HepG2 (cell line): ENCODE data around the gene MYADML2. TPM values are rescaled to one million over a fixed set of nuclear protein-coding genes. Genes with fewer than 3 reads are reported as not detected.

Source experiments
- BRD4 ChIP-seq: sonication (generic); formaldehyde crosslinking; IDR thresholded peaks from 2 replicates; pipeline ENCODE4 v1.4.0; 2020; ENCODE audit warnings: missing genetic modification reagents
- DR1 ChIP-seq: sonication (generic); formaldehyde crosslinking; IDR thresholded peaks from 2 replicates; pipeline ENCODE4 v1.8.0; 2021; ENCODE audit warnings: mild to moderate bottlenecking, missing genetic modification reagents, inconsistent platforms
- GZF1 ChIP-seq: sonication (generic); formaldehyde crosslinking; IDR thresholded peaks from 2 replicates; pipeline ENCODE4 v1.5.1; 2020; ENCODE audit warnings: mild to moderate bottlenecking, missing genetic modification reagents
- KLF15 ChIP-seq: sonication (generic); formaldehyde crosslinking; IDR thresholded peaks from 2 replicates; pipeline ENCODE4 v1.8.1; 2023; ENCODE audit warnings: borderline replicate concordance, mild to moderate bottlenecking, inconsistent platforms, missing genetic modification reagents, mixed read lengths
- MLLT10 ChIP-seq: sonication (generic); formaldehyde crosslinking; IDR thresholded peaks from 2 replicates; pipeline ENCODE4 v1.4.0; 2020; ENCODE audit warnings: missing genetic modification reagents
- NFE2L2 ChIP-seq: fragments of 150-350 bp; IDR thresholded peaks from 2 replicates; pipeline ENCODE4 v1.6.1; 2014; ENCODE audit warnings: low read length
- NFIC ChIP-seq: IDR thresholded peaks from 2 replicates; pipeline ENCODE4 v1.6.1; 2012; ENCODE audit warnings: mild to moderate bottlenecking, low read length, inconsistent platforms
- NFKB2 ChIP-seq: sonication (generic); formaldehyde crosslinking; IDR thresholded peaks from 2 replicates; pipeline ENCODE4 v1.4.0; 2020; ENCODE audit warnings: missing genetic modification reagents, borderline replicate concordance
- TBX2 ChIP-seq: sonication (generic); formaldehyde crosslinking; IDR thresholded peaks from 2 replicates; pipeline ENCODE4 v1.5.0; 2020; ENCODE audit warnings: missing genetic modification reagents, mild to moderate bottlenecking, borderline replicate concordance
- ZBTB7A ChIP-seq: sonication (generic); formaldehyde crosslinking; IDR thresholded peaks from 2 replicates; pipeline ENCODE4 v1.8.0; 2022; ENCODE audit warnings: mild to moderate bottlenecking, missing genetic modification reagents
- ZNF224 ChIP-seq: sonication (generic); formaldehyde crosslinking; IDR thresholded peaks from 2 replicates; pipeline ENCODE4 v1.5.0; 2020; ENCODE audit warnings: mild to moderate bottlenecking, missing genetic modification reagents
- ZNF547 ChIP-seq: sonication (generic); formaldehyde crosslinking; IDR thresholded peaks from 2 replicates; pipeline ENCODE4 v1.5.1; 2020; ENCODE audit warnings: mild to moderate bottlenecking, missing genetic modification reagents
- polyA plus RNA-seq, 8 experiments: library from polyadenylated mRNA; depleted of rRNA in 3 of 8; stranded (reverse) in 7 of 8; unstranded in 1 of 8; fragments of >200 nt; fragmentation: Illumina TruSeq in 4 of 8; extraction: Trizol in 4 of 8; gene quantifications; 2 replicates each; pipeline versions ENCODE4 v1.2.1 to v1.2.3, GENCODE V29; 2011 to 2016; ENCODE audit warnings: low read depth in 4 of 8, missing spikeins in 1 of 8, mixed read lengths in 1 of 8; ENCODE audit not compliant: insufficient read depth in 1 of 8
- total RNA-seq, 5 experiments: library from RNA; depleted of rRNA; stranded (reverse); fragments of >200 nt; fragmentation: Illumina TruSeq; extraction: Trizol; gene quantifications; 2 replicates each; pipeline ENCODE4 v1.2.3, GENCODE V29; 2016; ENCODE audit warnings: low read depth in 1 of 5
- TF ChIP-seq, protein P1 (sequence below): sonication (generic); formaldehyde crosslinking; IDR thresholded peaks from 2 replicates; pipeline ENCODE4 v1.4.0; 2020; ENCODE audit warnings: mild to moderate bottlenecking, missing genetic modification reagents
- TF ChIP-seq, protein P2 (sequence below): sonication (generic); formaldehyde crosslinking; IDR thresholded peaks from 2 replicates; pipeline ENCODE4 v1.4.0; 2020; ENCODE audit warnings: missing genetic modification reagents
- TF ChIP-seq, protein P3 (sequence below): sonication (generic); formaldehyde crosslinking; IDR thresholded peaks from 2 replicates; pipeline ENCODE4 v1.4.0; 2020; ENCODE audit warnings: low read depth, missing genetic modification reagents
- TF ChIP-seq, protein P4 (sequence below): sonication (generic); formaldehyde crosslinking; IDR thresholded peaks from 2 replicates; pipeline ENCODE4 v1.5.0; 2020; ENCODE audit warnings: missing genetic modification reagents

The MYADML2 gene
- total and polyA plus RNA-seq, 2 of the 13 experiments (the other 11 are each of a cell fraction or from before 2014, with no cell fraction given): not detected

DNA sequence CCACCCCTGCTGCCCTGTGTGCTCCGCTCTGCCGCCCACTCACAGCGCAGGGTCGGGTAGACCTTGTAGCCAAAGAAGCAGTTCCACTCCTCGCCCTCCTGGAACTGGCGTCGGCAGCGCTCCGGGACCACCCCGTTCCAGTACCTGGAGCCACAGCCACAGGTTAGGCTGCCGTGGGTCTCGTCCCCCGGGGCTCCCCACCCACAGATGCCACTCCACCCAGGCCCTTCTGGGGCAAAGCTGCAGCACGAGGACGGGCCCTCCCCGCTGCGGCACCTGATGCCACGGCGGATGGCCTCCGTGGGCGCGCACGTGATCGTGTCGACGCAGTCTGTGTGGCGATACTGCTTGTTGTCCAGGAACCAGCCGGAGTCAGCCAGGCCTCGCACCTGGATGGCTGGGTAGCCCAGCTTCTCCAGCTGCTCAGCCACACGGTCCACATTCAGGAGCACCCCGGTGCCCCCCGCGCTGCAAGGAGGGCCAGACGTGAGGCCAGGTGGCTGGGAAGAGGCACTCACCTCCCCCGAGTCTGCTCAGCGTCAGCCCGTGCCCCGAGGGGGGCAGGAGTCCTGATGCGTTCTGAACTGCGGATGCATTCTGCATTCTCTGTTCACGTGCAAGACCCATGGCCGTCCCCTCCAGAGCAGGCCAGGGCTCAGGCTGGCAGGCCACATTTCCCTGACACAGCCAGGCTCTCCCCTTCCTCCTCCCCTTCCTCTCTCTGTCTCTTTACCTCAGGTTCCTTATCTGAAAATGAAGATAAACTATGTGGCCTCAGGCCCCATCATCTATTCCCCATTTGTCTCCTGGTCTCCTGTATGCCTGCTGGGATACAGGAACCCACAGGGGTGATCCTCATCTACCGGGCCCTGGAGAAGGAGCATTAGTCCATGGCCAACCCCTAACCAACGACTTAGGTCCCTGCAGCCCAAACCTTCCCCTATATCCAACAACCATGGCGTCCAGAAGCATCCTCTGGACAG lies 9.9 kb upstream of the MYADML2 start (continued):
- TF ChIP-seq BRD4: no peak
- no peak for TF ChIP-seq ZBTB7A (CRISPR knock-in tag)
- TF ChIP-seq, protein P1, sequence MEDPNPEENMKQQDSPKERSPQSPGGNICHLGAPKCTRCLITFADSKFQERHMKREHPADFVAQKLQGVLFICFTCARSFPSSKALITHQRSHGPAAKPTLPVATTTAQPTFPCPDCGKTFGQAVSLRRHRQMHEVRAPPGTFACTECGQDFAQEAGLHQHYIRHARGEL: no peak
- no peak for TF ChIP-seq ZNF224 (CRISPR knock-in tag)
- no peak for TF ChIP-seq DR1 (CRISPR knock-in tag)
- TF ChIP-seq, protein P2, sequence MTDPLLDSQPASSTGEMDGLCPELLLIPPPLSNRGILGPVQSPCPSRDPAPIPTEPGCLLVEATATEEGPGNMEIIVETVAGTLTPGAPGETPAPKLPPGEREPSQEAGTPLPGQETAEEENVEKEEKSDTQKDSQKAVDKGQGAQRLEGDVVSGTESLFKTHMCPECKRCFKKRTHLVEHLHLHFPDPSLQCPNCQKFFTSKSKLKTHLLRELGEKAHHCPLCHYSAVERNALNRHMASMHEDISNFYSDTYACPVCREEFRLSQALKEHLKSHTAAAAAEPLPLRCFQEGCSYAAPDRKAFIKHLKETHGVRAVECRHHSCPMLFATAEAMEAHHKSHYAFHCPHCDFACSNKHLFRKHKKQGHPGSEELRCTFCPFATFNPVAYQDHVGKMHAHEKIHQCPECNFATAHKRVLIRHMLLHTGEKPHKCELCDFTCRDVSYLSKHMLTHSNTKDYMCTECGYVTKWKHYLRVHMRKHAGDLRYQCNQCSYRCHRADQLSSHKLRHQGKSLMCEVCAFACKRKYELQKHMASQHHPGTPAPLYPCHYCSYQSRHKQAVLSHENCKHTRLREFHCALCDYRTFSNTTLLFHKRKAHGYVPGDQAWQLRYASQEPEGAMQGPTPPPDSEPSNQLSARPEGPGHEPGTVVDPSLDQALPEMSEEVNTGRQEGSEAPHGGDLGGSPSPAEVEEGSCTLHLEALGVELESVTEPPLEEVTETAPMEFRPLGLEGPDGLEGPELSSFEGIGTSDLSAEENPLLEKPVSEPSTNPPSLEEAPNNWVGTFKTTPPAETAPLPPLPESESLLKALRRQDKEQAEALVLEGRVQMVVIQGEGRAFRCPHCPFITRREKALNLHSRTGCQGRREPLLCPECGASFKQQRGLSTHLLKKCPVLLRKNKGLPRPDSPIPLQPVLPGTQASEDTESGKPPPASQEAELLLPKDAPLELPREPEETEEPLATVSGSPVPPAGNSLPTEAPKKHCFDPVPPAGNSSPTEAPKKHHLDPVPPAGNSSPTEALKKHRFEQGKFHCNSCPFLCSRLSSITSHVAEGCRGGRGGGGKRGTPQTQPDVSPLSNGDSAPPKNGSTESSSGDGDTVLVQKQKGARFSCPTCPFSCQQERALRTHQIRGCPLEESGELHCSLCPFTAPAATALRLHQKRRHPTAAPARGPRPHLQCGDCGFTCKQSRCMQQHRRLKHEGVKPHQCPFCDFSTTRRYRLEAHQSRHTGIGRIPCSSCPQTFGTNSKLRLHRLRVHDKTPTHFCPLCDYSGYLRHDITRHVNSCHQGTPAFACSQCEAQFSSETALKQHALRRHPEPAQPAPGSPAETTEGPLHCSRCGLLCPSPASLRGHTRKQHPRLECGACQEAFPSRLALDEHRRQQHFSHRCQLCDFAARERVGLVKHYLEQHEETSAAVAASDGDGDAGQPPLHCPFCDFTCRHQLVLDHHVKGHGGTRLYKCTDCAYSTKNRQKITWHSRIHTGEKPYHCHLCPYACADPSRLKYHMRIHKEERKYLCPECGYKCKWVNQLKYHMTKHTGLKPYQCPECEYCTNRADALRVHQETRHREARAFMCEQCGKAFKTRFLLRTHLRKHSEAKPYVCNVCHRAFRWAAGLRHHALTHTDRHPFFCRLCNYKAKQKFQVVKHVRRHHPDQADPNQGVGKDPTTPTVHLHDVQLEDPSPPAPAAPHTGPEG: no peak
- no peak for TF ChIP-seq NFE2L2
- no peak for TF ChIP-seq KLF15 (CRISPR knock-in tag)
- 0 out of 2 replicates have a peak, but pooled peaks have one; percentile 39 for TF ChIP-seq ZNF547 (CRISPR knock-in tag)
- TF ChIP-seq NFKB2 (CRISPR knock-in tag): no peak
- TF ChIP-seq, protein P3, sequence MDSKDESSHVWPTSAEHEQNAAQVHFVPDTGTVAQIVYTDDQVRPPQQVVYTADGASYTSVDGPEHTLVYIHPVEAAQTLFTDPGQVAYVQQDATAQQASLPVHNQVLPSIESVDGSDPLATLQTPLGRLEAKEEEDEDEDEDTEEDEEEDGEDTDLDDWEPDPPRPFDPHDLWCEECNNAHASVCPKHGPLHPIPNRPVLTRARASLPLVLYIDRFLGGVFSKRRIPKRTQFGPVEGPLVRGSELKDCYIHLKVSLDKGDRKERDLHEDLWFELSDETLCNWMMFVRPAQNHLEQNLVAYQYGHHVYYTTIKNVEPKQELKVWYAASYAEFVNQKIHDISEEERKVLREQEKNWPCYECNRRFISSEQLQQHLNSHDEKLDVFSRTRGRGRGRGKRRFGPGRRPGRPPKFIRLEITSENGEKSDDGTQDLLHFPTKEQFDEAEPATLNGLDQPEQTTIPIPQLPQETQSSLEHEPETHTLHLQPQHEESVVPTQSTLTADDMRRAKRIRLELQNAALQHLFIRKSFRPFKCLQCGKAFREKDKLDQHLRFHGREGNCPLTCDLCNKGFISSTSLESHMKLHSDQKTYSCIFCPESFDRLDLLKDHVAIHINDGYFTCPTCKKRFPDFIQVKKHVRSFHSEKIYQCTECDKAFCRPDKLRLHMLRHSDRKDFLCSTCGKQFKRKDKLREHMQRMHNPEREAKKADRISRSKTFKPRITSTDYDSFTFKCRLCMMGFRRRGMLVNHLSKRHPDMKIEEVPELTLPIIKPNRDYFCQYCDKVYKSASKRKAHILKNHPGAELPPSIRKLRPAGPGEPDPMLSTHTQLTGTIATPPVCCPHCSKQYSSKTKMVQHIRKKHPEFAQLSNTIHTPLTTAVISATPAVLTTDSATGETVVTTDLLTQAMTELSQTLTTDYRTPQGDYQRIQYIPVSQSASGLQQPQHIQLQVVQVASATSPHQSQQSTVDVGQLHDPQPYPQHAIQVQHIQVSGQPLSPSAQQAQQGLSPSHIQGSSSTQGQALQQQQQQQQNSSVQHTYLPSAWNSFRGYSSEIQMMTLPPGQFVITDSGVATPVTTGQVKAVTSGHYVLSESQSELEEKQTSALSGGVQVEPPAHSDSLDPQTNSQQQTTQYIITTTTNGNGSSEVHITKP: no peak
- no peak for TF ChIP-seq TBX2 (CRISPR knock-in tag)
- TF ChIP-seq, protein P4, sequence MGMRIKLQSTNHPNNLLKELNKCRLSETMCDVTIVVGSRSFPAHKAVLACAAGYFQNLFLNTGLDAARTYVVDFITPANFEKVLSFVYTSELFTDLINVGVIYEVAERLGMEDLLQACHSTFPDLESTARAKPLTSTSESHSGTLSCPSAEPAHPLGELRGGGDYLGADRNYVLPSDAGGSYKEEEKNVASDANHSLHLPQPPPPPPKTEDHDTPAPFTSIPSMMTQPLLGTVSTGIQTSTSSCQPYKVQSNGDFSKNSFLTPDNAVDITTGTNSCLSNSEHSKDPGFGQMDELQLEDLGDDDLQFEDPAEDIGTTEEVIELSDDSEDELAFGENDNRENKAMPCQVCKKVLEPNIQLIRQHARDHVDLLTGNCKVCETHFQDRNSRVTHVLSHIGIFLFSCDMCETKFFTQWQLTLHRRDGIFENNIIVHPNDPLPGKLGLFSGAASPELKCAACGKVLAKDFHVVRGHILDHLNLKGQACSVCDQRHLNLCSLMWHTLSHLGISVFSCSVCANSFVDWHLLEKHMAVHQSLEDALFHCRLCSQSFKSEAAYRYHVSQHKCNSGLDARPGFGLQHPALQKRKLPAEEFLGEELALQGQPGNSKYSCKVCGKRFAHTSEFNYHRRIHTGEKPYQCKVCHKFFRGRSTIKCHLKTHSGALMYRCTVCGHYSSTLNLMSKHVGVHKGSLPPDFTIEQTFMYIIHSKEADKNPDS (CRISPR knock-in tag): 0 out of 2 replicates have a peak, but pooled peaks have one; percentile 44
- no peak for TF ChIP-seq NFIC
- TF ChIP-seq MLLT10 (CRISPR knock-in tag): no peak
- TF ChIP-seq GZF1: no peak
